Stimulated activated CD4-positive, alpha-beta T cell treated with anti-CD3 and anti-CD28 coated beads, TNF-alpha, amount 100 ng/mL, for 24 hours (primary cell): ENCODE data around the gene POU2F1.

Experiments used
- DNase-seq, 3 experiments: peaks; one replicate each; pipeline ENCODE4 v3.0.0-alpha.2; 2020; ENCODE audit warnings: low read depth in 3 of 3

POU2F1 gene

DNA sequence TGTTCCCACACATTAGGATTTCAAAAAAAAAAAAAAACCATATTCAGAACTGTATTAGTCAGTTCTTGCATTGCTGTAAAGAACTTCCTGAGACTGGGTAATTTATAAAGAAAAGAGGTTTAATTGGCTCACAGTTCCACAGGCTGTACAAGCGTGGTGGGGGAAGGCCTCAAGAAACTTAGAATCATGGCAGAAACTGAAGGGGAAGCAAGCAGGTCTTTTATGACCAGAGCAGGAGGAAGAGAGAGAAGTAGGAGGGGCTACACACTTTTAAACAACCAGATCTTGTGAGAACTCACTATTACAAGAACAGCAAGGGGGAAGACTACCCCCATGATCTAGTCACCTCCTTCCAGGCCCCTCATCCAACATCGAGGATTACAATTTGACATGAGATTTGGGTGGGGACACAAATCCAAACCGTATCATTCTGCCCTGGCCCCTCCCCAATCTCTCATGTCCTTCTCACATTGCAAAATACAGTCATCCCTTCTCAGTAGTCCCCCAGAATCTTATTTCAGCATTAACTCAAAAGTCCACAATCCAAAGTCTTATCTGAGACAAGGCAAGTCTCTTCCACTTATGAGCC lies 51.8 kb downstream of the POU2F1 start:
- DNase-seq, result no peak

DNA sequence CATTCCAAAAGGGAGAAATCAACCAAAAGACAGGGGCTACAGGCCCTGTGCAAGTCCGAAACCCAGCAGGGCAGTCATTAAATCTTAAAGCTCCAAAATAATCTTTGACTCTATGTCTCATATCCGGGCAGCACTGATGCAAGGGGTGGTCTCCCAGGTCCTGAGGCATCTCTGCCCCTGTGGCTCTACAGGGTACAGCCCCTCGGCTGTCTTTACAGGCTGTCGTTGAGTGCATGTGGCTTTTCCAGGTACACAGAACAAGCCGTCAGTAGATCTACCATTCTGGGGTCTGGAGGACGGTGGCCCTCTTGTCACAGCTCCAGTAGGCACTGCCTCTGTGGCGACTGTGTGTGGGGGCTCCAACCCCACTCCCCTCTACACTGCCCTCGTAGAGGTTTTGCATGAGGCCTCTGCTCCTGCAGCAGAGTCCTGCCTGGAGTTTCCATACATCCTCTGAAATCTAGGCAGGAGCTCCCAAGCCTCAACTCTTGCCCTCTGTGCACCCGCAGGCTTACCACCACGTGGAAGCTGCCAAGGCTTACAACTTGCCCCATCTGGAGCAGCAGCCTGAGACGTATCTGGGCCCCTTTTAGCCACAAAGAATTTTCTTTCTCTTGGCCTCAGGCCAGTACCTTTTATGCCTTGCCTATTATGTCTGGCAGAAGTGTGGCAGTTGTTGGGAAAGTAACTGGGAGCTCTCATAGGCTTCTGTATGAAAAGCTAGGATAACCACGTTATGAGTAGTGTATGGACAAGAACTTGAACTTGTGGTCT lies 52.5 kb downstream of the POU2F1 start:
- DNase-seq, result no peak

DNA sequence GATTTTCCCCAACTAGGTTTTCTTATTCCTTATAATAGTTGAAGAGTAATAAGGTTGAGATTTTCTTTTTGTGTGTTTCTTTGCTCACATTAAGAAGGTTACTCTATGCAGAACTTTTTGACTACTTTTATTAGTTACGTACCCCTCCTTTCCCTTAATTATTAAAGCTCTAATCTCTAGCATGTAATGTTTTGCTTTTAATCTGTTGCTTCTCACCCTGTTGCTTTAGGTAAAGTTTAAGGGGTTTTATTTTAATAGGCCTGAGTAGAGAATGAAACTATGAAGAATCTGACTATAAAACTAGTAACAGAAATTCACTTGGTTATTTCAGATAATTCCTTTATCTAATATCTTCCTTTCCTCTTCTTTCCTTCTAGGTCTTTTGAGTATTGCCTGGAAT lies 53.4 kb downstream of the POU2F1 start:
- DNase-seq, result no peak

DNA sequence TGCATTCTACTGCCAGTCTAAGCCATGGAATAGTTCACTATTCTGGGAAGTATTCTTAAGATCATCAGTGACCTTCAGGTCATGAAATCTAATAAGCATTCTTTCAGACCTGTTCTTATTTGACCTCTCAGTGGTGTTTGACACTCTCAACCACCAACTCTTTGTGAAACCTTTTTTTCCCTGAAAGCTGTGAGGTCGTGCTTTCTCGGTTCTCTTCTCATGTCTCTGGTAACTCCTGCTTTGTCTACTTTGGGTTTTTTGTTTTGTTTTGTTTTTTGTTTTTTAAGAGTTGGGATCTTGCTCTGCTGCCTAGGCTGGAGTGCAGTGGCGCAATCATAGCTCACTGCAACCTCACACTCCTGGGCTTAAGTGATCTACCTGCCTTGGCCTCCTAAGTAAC lies 56.3 kb downstream of the POU2F1 start:
- no peak for DNase-seq

DNA sequence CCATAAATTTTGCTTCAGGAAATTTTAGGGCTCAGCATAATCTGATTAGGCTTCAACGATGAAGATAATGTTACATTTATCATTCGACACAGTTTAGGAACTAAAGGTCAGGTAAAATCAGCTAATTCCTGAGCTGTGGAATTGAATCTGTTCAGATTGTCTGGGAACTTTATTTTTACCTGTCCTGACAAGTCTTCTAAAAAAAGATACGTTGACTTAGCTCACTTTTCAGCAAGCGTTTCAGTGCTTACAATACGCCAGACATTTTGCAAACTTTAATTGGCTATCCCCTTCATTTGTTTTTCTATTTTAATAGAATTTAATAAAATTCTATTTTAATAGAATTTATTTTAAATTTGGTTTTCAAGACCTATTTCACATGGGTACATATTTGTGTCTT lies 57.8 kb downstream of the POU2F1 start:
- DNase-seq, result no peak

DNA sequence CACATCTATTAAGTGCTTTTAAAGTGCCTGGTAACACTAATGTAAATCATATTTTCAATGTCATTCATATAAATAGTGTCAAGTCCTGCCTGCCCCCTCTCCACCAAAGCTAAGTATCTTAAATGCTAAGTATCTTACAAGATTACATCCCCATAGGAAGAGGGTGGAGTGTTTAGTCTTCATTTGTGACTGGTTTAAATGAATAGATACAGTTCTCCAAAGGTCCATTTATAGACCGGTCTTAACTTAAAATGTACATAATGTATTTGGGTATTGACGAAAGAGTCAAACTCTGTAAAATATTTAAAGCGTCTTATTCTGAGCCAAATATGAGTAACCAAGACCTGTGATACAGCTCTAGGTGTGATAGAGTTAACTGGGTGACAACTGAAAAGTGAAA lies 60.2 kb downstream of the POU2F1 start:
- DNase-seq, result no peak

DNA sequence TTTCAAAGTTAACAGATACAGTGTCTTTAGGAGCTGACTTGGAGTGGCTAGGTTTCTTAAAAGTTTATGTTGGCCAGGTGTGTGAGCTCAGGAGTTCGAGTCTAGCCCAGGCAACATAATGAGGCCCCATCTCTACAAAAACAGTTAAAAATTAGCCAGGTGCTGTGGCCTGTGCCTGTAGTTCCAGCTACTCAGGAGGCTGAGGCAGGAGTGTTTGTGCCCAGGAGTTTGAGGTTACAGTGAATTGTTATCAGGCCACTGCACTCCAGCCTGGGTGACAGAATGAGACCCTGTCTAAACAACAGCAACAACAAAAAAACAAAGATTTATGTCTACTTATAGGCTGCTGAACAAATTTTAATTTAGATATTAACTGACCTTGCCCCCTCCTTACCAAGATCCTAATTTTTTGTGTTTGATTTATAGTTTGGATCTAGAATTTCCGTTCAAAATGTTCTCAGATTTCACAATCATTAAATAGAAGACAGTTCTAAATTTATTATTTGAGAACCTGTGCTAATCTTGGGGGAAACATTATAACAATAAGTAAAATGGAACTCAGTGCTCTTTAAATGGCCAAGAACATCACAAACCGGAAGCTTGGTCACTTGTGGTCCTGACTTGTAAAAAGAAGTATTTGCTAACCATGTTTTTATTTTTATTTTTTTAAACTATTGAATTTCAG lies 67.8 kb downstream of the POU2F1 start:
- DNase-seq, result no peak

DNA sequence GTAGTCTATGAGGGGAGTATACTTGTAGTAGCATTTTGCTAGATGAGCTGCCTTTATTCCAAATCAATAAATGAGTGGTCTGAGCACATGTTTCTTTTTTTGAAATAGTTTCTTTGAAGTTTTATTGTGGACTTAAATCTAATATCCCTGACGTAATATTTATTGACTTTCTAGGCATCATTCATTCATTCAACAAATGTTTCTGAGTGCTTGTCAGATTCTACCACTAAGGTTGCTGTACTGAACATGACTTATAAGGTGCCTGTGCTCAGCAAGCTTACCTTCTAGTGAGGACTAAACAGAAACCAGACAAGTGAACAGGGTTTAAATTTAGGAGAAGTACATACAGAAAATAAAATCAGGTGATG lies 68.4 kb downstream of the POU2F1 start:
- no peak for DNase-seq

DNA sequence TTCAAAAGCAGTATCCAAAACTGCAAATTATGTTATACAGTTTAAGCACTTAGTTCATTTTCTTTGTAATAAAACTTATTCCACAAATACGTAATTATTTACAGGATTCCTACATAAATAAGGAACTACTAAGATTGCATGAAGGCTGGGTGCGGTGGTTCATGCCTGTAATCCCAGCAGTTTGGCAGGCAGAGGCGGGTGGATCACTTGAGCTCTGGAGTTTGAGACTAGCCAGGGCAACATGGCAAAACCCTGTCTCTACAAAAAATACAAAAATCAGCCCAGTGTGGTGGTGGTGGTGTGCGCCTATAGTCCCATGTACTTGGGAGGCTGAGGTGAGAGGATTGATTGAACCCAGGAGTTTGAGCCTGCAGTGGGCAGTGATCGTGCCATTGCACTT lies 69.3 kb downstream of the POU2F1 start:
- no peak for DNase-seq

DNA sequence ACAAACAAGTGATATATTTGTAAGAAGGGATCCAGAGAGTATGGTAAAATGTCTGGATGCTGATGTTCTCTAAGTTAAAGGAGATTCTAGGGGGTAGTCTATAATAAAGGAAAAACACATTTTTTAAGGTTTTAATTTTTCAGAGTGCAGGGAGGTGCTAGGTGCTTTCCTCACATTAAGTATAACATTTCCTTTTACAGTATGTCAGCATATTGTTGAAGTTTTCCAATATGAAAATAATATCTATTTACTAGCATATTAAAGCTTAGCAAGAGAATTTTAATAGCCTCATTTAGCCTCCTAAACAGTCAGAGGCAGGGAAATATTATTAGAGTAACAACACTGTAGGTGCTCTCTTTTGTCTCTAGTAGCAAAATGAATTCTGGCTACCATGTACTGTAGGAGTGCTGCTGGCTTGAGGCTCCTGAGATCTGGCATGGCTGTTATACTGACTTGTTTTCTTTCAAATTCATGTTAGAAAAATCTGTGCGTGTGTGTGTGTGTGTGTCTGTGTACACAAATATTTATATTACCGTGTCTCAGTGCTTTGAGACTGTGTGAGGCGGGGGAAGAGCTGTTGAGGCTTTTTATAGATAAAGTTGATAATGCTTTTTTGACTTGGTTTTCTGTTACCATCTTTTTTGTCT lies 71.0 kb downstream of the POU2F1 start:
- DNase-seq, result no peak

DNA sequence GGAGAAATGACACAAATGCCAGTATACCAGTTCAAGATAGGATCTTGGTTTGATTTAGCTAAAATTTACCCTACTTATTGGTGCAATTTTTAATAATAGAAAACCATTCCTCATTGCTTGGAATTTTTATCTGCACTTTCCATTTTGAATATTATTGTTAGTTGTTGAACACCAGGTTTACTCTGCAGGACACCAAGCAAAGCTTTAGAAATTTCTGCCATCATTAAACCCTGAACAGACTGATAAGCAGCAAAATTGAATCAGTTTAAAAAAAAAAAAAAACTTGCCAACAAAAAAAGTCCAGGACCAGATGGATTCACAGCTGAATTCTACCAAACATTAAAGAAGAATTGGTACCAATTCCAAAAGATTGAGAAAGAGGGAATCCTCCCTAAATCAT lies 71.5 kb downstream of the POU2F1 start:
- no peak for DNase-seq

DNA sequence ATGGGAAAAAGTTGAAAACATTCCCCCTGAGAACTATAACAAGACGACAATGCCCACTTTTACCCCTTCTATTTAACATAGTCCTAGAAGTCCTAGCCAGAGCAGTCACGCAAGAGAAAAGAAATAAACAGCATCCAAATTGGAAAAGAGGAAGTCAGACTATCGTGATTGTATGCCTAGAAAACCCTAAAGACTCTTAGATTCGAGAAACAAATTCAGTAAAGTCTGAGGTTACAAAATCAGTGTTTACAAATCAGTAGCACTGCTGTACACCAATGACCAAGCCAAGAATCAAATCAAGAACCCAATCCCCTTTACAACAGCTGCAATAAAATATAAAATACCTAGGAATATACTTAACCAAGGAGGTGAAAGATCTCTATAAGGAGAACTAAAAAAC lies 72.4 kb downstream of the POU2F1 start:
- no peak for DNase-seq

DNA sequence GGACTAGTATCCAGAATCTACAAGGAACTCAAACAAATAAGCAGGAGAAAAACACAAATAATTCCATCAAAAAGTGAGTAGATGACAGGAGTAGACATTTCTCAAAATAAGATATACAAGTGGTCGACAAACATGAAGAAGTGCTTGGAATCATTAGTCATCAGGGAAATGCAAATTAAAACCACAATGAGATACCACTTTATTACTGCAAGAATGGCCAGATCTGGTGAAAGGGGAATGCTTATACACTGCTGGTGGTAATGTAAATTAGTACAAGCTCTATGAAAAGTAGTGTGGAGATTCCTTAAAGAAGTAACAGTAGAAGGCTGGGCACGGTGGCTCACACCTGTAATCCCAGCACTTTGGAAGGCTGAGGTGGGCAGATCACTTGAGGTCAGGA lies 73.8 kb downstream of the POU2F1 start:
- no peak for DNase-seq

DNA sequence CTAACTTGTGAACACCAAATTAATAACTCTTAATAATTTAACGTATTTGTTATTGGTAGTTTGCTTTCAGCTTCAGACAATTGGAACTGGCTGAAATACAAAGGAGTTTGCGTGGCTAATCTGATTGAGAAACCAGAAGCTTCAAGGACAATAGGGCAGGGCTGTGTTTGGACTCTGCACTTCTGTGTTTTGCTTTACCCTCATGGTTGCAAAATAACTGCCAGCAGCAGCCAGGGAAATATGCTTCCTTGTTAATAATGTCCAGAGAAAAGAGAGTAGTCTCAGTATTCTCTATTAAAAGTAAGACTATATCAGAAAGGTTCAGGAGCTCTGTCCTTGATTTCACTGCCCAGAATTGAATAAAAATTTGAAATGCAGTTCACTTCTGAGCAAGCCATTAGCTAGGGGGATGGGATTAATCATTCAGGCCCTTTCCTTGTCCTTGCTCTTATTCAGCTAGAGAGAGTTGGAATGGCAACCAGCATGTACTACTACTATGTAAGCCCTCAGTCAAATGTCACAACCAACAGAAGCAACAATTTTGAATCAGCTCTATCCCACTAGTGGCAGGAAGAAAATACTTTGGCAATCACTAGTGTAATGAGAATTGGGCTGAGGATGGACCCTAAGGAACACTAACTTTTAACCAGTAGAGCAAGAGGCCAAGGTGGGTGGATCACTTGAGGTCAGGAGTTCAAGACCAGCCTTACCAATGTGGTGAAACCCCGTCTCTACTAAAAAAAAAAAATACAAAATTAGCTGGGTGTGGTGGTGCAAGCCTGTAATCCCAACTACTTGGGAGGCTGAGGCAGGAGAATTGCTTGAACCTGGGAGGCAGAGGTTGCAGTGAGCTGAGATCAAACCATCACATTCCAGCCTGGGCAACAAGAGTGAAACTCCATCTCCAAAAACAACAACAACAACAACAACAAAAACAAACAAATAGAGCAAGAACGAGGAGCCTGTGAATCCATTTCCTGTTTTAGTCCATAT lies 76.8 kb downstream of the POU2F1 start:
- no peak for DNase-seq

DNA sequence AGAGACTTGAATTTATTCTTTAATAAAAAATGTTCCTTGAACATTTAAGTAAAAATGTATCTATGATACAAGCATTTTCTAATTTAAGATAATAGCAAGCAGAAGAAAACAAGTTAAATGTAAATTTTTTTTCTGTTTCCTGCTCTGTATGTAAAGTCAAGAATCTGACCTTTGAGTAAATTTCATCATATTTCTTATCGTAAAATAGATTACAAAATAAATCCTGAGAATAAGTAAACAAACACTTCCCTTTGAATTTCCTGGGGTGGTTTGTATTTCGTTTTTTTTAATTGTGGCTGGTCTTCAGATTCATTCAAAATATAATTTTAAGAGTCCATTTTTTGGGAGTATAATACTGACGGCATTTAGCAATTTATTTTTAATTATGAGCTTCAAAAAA lies 77.6 kb downstream of the POU2F1 start:
- no peak for DNase-seq

DNA sequence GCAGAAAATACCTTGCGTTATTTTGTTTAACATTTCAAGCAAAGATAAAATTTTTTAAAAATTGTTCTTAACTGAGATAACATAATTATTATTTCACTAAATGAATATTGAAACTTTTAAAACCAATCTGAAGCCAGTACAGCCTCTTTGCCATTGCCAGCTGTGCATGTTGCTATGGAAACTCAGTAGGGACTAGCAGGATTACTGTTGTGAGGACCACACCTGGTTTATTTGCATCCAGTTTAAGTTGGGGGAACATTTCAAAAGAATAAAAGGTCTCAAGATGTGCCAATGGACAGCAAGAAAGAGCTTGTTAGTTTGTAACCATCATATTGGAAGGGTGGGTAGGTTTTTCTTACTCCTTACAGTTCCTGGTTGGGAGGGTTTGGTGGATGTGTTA lies 80.7 kb downstream of the POU2F1 start:
- no peak for DNase-seq

DNA sequence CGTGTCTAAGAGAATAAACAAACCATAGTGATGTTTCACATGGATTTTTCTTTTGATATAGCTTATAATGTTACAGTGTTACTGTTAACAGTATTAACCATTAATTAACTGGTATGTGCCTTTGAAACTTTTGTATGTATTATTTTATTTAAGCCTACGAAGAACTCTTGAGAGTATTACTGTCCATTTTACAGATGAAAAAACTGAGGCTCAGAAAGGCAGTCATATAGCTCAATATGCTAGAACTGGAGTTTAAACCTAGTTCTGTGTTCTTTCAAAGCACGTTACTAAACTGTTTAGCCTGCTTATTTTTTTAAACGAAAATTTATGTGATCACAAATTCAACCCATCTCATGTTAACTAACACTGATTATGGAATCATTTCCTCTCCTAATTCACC lies 83.5 kb downstream of the POU2F1 start:
- no peak for DNase-seq

DNA sequence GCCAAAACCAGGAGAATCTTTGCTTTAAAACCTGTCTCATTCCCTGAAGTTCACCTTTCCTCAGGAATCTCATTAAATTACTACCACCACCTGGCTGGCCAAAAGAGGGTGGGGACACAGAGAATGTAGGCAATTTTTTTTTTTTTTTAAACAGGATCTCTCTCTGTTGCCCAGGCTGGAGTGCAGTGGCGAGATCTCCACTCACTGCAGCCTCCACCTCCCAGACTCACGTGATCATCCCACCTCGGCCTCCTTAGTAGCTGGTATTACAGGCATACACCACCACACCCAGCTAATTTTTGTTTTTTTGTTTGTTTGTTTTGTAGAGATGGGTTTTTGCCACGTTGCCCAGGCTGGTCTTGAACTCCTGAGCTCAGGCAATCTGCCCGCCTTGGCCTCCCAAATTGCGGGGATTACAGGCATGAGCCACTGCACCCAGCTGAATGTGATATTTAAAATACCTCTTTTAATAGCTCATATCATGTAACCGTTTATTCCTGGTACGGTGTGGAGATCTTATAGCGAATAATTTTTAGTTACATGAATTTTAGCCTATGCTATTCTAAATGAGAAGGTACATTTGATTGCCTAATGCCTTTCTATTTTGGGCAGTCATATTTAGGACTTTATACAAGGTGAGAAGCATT lies 84.5 kb downstream of the POU2F1 start:
- DNase-seq, result no peak

DNA sequence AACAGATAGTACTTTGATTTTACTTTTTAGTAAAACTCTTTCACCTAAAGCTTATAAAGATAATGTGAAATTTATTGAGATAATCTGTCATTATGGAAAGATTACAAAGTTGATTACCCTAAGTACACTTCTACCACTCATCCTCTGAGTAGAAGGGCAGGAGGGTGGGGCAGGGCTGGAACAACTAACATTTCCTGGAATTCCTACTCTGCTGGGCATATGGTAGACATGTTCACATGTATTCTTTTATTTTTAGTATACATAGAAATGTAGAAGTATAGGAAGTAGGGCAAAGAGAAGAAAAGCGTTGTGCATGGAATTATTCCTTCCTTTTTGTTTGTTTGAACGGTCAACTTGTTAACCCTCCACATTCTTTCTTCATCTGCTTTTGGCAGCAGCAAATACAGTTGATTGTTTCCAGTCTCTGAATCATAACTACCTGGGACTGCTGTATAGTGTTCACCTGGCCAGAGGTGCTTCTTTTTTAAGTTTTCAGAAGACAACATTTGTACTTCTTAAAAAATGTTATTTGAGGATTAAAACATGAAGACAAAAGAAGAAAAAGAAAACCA lies 85.1 kb downstream of the POU2F1 start:
- DNase-seq, result no peak

DNA sequence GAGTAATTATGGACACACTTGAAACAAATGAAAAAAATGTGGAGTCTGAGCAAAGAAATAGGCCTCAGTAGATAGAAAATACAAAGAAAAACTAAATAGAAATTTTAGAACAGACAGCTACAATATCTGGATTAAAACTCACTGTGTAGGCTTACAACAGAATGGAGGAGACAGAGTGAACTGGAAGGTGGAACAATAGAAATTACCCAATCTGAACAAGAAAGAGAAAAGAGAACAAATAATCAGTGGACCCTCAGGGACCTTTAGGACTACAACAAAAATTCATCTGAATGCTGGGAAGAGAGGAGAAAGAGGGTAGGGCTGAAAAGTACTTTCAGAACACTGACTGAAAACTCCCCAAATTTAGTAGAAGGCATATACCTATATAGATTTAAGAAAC lies 90.0 kb downstream of the POU2F1 start:
- no peak for DNase-seq

DNA sequence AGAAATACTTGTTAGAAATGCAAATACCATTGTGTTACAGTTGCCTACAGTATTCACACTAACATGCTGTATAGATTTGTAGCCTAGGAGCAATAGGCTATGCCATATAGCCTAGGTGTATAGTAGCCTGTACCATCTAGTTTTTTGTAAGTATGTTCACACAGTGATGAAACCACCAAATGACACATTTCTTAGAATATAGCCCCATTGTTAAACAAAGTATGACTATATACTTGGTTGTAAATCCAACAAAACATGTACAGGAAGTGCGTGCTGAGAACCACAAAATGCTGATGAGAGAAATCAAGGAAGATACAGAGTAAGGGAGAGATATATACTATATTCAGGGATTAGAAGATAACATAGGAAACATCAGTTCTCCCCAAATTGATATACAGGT lies 92.2 kb downstream of the POU2F1 start:
- no peak for DNase-seq
